Thoracic aorta (tissue), 2 donors: ENCODE measurements around the gene LDLRAD4. TPM values are rescaled to one million over a fixed set of nuclear protein-coding genes. Genes with fewer than 3 reads are reported as not detected.

ENCODE experiments used
- ATAC-seq: fragments of 150-250 bp; one replicate; pipeline ENCODE4 v1.8.0; 2017; ENCODE audit warnings: low read depth; ENCODE audit not compliant: insufficient number of reproducible peaks, low FRiP score
- DNase-seq: peaks from one replicate; pipeline ENCODE4 v3.0.0-alpha.2; 2020; ENCODE audit warnings: low spot score
- H3K27ac ChIP-seq, 2 donors: fragments of 200-600 bp; sonication (generic); 1 replicate in 1 of 2; 2 replicates in 1 of 2; pipeline ENCODE4 v1.5.1; 2016; ENCODE audit warnings: mild to moderate bottlenecking in 2 of 2, moderate library complexity in 2 of 2
- H3K27me3 ChIP-seq: fragments of 200-600 bp; sonication (generic); replicated peaks from 2 replicates; pipeline ENCODE4 v1.6.0; 2016; ENCODE audit warnings: mild to moderate bottlenecking; ENCODE audit not compliant: insufficient read depth
- H3K36me3 ChIP-seq: fragments of 200-600 bp; sonication (generic); one replicate; pipeline ENCODE4 v1.5.1; 2016
- H3K4me1 ChIP-seq, 2 donors: fragments of 200-600 bp; sonication (generic); 1 replicate in 1 of 2; 2 replicates in 1 of 2; pipeline versions ENCODE4 v1.5.1 to v1.6.0; 2016; ENCODE audit warnings: low read depth in 2 of 2, mild to moderate bottlenecking in 1 of 2; ENCODE audit not compliant: control insufficient read depth in 1 of 2
- H3K4me3 ChIP-seq: fragments of 200-600 bp; sonication (generic); 2 replicates; pipeline ENCODE4 v1.5.1; 2016; ENCODE audit warnings: mild to moderate bottlenecking
- H3K9me3 ChIP-seq: fragments of 200-600 bp; sonication (generic); 2 replicates; pipeline ENCODE4 v1.5.1; 2016
- total RNA-seq, 2 donors: library from RNA; depleted of rRNA; stranded (reverse); fragments of >200 nt; gene quantifications; one replicate each; pipeline versions ENCODE4 v1.1.0 to v1.2.3, GENCODE V29; 2016
- TF ChIP-seq, protein P1 (sequence below): fragments of 200-600 bp; sonication (generic); IDR thresholded peaks from one replicate; pipeline ENCODE4 v1.5.1; 2019; ENCODE audit warnings: antibody characterized with exemption

Gene LDLRAD4
- total RNA-seq, 2 donors from 2014 or later = 98.4 to 135 TPM

DNA sequence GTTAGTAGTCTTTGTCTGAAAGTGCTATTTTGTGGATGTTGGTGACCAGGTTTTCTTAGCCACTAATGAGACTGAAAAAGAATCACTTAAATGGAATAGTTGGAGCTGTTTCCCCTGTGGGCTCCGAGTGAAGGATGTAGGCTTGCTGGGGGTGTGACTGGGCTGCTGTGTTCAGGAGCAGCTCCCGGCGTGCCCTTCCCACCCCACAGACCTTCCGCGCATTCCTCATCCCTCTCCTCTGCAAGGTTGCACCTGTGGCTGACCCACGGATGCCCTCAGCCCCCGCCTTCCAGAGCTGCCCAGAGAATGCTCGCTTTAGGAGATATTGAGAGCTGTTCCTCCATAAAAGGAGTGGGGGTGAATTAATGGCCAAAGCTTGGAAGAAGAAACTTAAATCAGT is 174.3 kb downstream of the LDLRAD4 start:
- TF ChIP-seq, protein P1, sequence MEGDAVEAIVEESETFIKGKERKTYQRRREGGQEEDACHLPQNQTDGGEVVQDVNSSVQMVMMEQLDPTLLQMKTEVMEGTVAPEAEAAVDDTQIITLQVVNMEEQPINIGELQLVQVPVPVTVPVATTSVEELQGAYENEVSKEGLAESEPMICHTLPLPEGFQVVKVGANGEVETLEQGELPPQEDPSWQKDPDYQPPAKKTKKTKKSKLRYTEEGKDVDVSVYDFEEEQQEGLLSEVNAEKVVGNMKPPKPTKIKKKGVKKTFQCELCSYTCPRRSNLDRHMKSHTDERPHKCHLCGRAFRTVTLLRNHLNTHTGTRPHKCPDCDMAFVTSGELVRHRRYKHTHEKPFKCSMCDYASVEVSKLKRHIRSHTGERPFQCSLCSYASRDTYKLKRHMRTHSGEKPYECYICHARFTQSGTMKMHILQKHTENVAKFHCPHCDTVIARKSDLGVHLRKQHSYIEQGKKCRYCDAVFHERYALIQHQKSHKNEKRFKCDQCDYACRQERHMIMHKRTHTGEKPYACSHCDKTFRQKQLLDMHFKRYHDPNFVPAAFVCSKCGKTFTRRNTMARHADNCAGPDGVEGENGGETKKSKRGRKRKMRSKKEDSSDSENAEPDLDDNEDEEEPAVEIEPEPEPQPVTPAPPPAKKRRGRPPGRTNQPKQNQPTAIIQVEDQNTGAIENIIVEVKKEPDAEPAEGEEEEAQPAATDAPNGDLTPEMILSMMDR = no peak
- H3K4me1 ChIP-seq = peaks cover 4 to 37% of the 10 kb centered on the region in 2 donors
- no peak overlapping the region for H3K27ac ChIP-seq
- ATAC-seq (no peak), DNase-seq (no peak)
- H3K27me3 ChIP-seq = no peaks in the 10 kb centered on the region
- H3K4me3 ChIP-seq = no peak overlapping the region
- H3K36me3 ChIP-seq = peaks cover 4% of the 10 kb centered on the region
- no peaks in the 10 kb centered on the region for H3K9me3 ChIP-seq

DNA sequence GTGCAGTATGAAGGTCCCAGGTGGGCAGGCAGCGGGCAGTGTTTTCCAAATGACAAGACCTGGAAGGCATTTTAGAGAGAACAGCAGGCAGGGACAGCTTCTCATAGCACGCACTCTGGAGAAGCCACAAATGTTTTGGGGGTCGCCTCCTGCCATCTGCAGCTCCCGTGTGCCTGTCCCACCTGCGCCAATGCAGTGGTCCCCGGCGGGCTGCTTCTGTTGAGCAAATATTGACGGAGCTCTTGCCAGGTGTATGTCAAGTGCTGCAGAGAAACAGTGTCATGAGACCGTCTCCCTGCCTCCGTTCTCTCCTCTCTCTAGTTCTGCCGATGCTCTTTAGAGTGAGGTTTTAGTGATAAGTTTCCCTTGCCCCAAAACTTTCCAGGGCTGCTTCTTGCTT is 174.8 kb downstream of the LDLRAD4 start:
- H3K27ac ChIP-seq = no peak overlapping the region
- ATAC-seq (no peak), DNase-seq (no peak)
- no peaks in the 10 kb centered on the region for H3K27me3 ChIP-seq
- peaks cover 4 to 33% of the 10 kb centered on the region in 2 donors for H3K4me1 ChIP-seq
- H3K4me3 ChIP-seq = no peak overlapping the region
- no peaks in the 10 kb centered on the region for H3K9me3 ChIP-seq
- peaks cover 4% of the 10 kb centered on the region for H3K36me3 ChIP-seq
- TF ChIP-seq, protein P1 = no peak

DNA sequence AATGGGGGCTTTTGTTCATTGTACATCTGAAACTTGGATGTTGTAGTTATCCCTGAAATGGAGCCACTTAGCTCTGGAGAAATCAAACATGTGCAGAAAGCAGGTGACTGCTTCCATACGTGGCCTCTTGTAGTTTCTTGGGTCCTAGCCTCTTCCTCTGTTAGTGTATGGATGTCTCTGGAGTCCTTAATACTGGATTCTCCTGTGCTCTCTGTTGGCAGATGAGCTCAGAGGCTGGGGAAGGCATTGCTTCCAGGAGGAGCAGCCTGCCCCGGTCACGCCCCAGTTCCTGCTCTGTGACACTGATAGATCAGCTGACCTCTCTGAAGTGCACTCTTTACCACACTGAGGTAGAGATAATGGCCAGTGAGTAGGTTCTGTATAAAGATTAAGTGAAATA is 176.2 kb downstream of the LDLRAD4 start:
- Histone ChIP-seq H3K27ac (no peak overlapping the region), H3K9me3 (no peaks in the 10 kb centered on the region), H3K27me3 (no peaks in the 10 kb centered on the region), H3K4me1 (peaks cover 0 to 18% of the 10 kb centered on the region in 2 donors), H3K36me3 (peaks cover 4% of the 10 kb centered on the region), H3K4me3 (no peak overlapping the region)
- TF ChIP-seq, protein P1 = no peak
- DNase-seq (no peak), ATAC-seq (no peak)

DNA sequence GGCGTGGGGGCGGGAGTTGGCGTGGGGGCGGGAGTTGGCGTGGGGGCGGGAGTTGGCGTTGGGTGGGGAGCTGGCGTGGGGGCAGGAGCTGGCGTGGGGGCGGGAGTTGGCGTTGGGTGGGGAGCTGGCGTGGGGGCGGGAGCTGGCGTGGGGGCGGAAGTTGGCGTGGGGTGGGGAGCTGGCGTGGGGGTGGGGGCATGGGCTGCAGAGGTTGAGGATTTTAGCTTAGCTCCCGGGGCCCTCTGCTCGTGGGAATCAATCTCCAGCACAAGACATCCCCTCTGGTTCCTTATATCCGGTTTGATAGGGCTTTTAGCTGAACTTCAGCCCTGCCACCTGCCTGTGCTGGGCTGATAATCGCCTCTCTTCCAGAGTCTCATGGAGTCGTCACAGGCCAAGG is 177.0 kb downstream of the LDLRAD4 start:
- Histone ChIP-seq H3K4me3 (no peak overlapping the region), H3K27ac (no peak overlapping the region), H3K4me1 (peaks cover 0 to 11% of the 10 kb centered on the region in 2 donors), H3K27me3 (no peaks in the 10 kb centered on the region), H3K9me3 (no peaks in the 10 kb centered on the region), H3K36me3 (peaks cover 4% of the 10 kb centered on the region)
- DNase-seq = no peak
- TF ChIP-seq, protein P1 = no peak
- ATAC-seq = no peak

DNA sequence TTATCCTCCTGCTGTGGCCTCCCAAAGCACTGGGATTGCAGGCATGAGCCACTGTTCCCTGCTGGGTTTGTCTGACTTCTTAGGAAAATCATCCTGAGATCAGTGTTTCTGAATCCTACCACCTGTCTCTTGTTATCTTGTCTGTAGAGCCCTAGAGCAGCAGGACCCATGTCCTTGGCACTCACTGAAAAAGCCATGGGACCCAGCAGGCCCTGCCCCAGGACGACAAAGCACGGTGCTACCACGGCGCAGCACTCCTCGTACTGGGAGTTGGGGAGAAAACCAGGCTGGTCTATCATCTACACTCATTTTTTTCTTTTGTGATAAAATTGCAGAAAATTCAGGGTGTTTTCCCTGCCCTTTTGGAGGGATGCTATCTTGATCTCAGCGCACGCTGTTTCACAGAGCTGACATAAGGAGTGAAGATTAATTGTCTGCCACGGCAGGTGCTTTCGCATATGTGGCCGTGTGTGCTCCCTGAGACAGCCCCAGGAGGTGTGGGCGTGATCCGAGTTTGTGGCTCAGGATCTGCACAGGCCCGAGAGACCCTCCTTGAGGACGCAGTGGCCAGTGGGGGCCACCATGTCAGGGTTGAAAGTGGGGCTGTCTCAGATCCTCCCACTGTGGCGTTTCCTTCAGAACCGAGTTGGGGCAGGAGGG is 179.1 kb downstream of the LDLRAD4 start:
- TF ChIP-seq, protein P1 = no peak
- ATAC-seq = no peak
- Histone ChIP-seq H3K4me1 (peaks cover 0 to 3% of the 10 kb centered on the region in 2 donors), H3K4me3 (no peak overlapping the region), H3K27me3 (no peaks in the 10 kb centered on the region), H3K9me3 (no peaks in the 10 kb centered on the region), H3K36me3 (peaks cover 4% of the 10 kb centered on the region), H3K27ac (no peak overlapping the region)
- no peak for DNase-seq
